ENCODE measurements around the gene TMED6. TPM values are rescaled to one million over a fixed set of nuclear protein-coding genes. Genes with fewer than 3 reads are reported as not detected.

Gene TMED6
- total RNA-seq, 2 experiments from 2014 or later: 1.2 to 1.3 TPM

- Mint-ChIP-seq H3K27ac (no peak overlapping the region), H3K9me3 (ENCODE audit: low read depth) (no peaks in the 10 kb centered on the region), H3K36me3 (ENCODE audit: low read depth) (peaks cover 42% of the 10 kb centered on the region), H3K4me1 (peaks cover 26% of the 10 kb centered on the region), H3K4me3 (peak overlapping the region; percentile 48), H3K27me3 (no peaks in the 10 kb centered on the region)
- ATAC-seq (no peak), DNase-seq (no peak)
- POLR2A ChIA-PET: no interaction called here
- intact Hi-C loops (cut with DNase I, micrococcal nuclease): no loop called here
- CTCF ChIA-PET: interaction anchor here (2.8 kb wide), 1 partner anchor 16 kb away, joined by 21 read pairs; the partner anchor contains the start of gene PDF
Measured at GRCh38 chr16:69313469-69313868, 38.1 kb downstream of the TMED6 start.

- intact Hi-C loops (cut with DNase I, micrococcal nuclease): loop anchor here (1.0 to 2.0 kb wide), 12 partner anchors 19 to 772 kb away; partner anchors contain the start of genes PDF (in 2 of the 2), CHTF8 (in 1 of the 2), COG8 (in 1 of the 2) and CYB5B (in 1 of the 2)
- no peaks in the 10 kb centered on the region for H3K27me3 Mint-ChIP-seq
- DNase-seq (peak; percentile 64), ATAC-seq (peak; percentile 43)
- ChIA-PET POLR2A (interaction anchor here (1.0 kb wide), 2 partner anchors 18 to 27 kb away, joined by 3 read pairs; no protein-coding TSS in a partner anchor), CTCF (interaction anchor here (0.6 to 2.8 kb wide), 6 partner anchors 12 to 577 kb away, joined by 3 to 21 read pairs (median 4); partner anchors contain the start of gene PDF)
- H3K27ac Mint-ChIP-seq: peak overlapping the region; percentile 97
- peak overlapping the region; percentile 100 for H3K4me3 Mint-ChIP-seq
- H3K36me3 Mint-ChIP-seq (ENCODE audit: low read depth): peaks cover 34% of the 10 kb centered on the region
- no peaks in the 10 kb centered on the region for H3K9me3 Mint-ChIP-seq (ENCODE audit: low read depth)
- H3K4me1 Mint-ChIP-seq: peaks cover 26% of the 10 kb centered on the region
Measured at GRCh38 chr16:69311533-69312387, 39.8 kb downstream of the TMED6 start.

- peak within 1 kb of the TSS; percentile 97 for H3K27ac Mint-ChIP-seq
- ChIA-PET CTCF (interaction anchor here (0.5 to 1.3 kb wide), 5 partner anchors 9 to 614 kb away, joined by 3 to 5 read pairs (median 3); no protein-coding TSS in a partner anchor), POLR2A (no interaction called here)
- DNase-seq: peak; percentile 98
- no peaks in the 10 kb centered on the region for H3K9me3 Mint-ChIP-seq (ENCODE audit: low read depth)
- H3K36me3 Mint-ChIP-seq (ENCODE audit: low read depth): peaks cover 26% of the 10 kb centered on the region
- peaks cover 26% of the 10 kb centered on the region for H3K4me1 Mint-ChIP-seq
- no peaks in the 10 kb centered on the region for H3K27me3 Mint-ChIP-seq
- peak; percentile 97 for ATAC-seq
- intact Hi-C loops (cut with DNase I, micrococcal nuclease): loop anchor here (1.0 to 2.0 kb wide), 12 partner anchors 19 to 772 kb away; partner anchors contain the start of genes PDF (in 2 of the 2), CHTF8 (in 1 of the 2), COG8 (in 1 of the 2) and CYB5B (in 1 of the 2)
- peak within 1 kb of the TSS; percentile 100 for H3K4me3 Mint-ChIP-seq
Measured at GRCh38 chr16:69310653-69311532, 40.7 kb downstream of the TMED6 start, which contains the start of gene VPS4A. Gene VPS4A, plus strand, starts transcription at chr16:69311350. Its CDS starts 162 bp downstream, at chr16:69311512.

- ATAC-seq (no peak), DNase-seq (no peak)
- H3K27ac Mint-ChIP-seq: no peak overlapping the region
- no peaks in the 10 kb centered on the region for H3K9me3 Mint-ChIP-seq (ENCODE audit: low read depth)
- ChIA-PET POLR2A (no interaction called here), CTCF (interaction anchor here (1.3 kb wide), 1 partner anchor 38 kb away, joined by 3 read pairs; no protein-coding TSS in a partner anchor)
- intact Hi-C loops (cut with DNase I, micrococcal nuclease): no loop called here
- peaks cover 16% of the 10 kb centered on the region for H3K36me3 Mint-ChIP-seq (ENCODE audit: low read depth)
- H3K27me3 Mint-ChIP-seq: no peaks in the 10 kb centered on the region
- no peak overlapping the region for H3K4me3 Mint-ChIP-seq
- H3K4me1 Mint-ChIP-seq: peaks cover 23% of the 10 kb centered on the region
Measured at GRCh38 chr16:69309316-69309715, 42.3 kb downstream of the TMED6 start.

GRCh38 chr16:69307856-69308255, 43.7 kb downstream of the TMED6 start:
- Mint-ChIP-seq H3K36me3 (ENCODE audit: low read depth) (peaks cover 8% of the 10 kb centered on the region), H3K9me3 (ENCODE audit: low read depth) (no peaks in the 10 kb centered on the region), H3K27me3 (no peaks in the 10 kb centered on the region), H3K4me3 (no peak overlapping the region), H3K27ac (no peak overlapping the region), H3K4me1 (peaks cover 14% of the 10 kb centered on the region)
- POLR2A ChIA-PET: no interaction called here
- CTCF ChIA-PET: interaction anchor here (1.1 kb wide), 1 partner anchor 28 kb away, joined by 3 read pairs; no protein-coding TSS in a partner anchor
- intact Hi-C loops (cut with DNase I, micrococcal nuclease): no loop called here
- ATAC-seq (no peak), DNase-seq (no peak)

GRCh38 chr16:69307091-69307490, 44.5 kb downstream of the TMED6 start:
- intact Hi-C loops (cut with DNase I, micrococcal nuclease): no loop called here
- DNase-seq (no peak), ATAC-seq (no peak)
- no peak overlapping the region for H3K4me3 Mint-ChIP-seq
- H3K27ac Mint-ChIP-seq: no peak overlapping the region
- peaks cover 11% of the 10 kb centered on the region for H3K4me1 Mint-ChIP-seq
- POLR2A ChIA-PET: interaction anchor here (0.6 kb wide), 1 partner anchor 1223 kb away, joined by 5 read pairs; no protein-coding TSS in a partner anchor
- H3K36me3 Mint-ChIP-seq (ENCODE audit: low read depth): peaks cover 6% of the 10 kb centered on the region
- H3K27me3 Mint-ChIP-seq: no peaks in the 10 kb centered on the region
- no peaks in the 10 kb centered on the region for H3K9me3 Mint-ChIP-seq (ENCODE audit: low read depth)
- CTCF ChIA-PET: no interaction called here

GRCh38 chr16:69306031-69306430, 45.6 kb downstream of the TMED6 start:
- Mint-ChIP-seq H3K9me3 (ENCODE audit: low read depth) (no peaks in the 10 kb centered on the region), H3K4me1 (peaks cover 7% of the 10 kb centered on the region), H3K36me3 (ENCODE audit: low read depth) (peaks cover 2% of the 10 kb centered on the region), H3K27ac (no peak overlapping the region), H3K4me3 (no peak overlapping the region), H3K27me3 (no peaks in the 10 kb centered on the region)
- no peak for DNase-seq
- intact Hi-C loops (cut with DNase I, micrococcal nuclease): no loop called here
- CTCF ChIA-PET: no interaction called here
- POLR2A ChIA-PET: no interaction called here
- no peak for ATAC-seq

- Mint-ChIP-seq H3K27me3 (no peaks in the 10 kb centered on the region), H3K4me3 (no peak overlapping the region), H3K4me1 (no peaks in the 10 kb centered on the region), H3K36me3 (ENCODE audit: low read depth) (no peaks in the 10 kb centered on the region), H3K9me3 (ENCODE audit: low read depth) (no peaks in the 10 kb centered on the region), H3K27ac (no peak overlapping the region)
- intact Hi-C loops (cut with DNase I, micrococcal nuclease): no loop called here
- DNase-seq (no peak), ATAC-seq (no peak)
- ChIA-PET CTCF (interaction anchor here (0.5 to 1.2 kb wide), 7 partner anchors 8 to 1451 kb away, joined by 3 to 5 read pairs (median 3); no protein-coding TSS in a partner anchor), POLR2A (no interaction called here)
Measured at GRCh38 chr16:69302301-69302700, 49.3 kb downstream of the TMED6 start.

GRCh38 chr16:69301861-69302260, 49.7 kb downstream of the TMED6 start:
- no peaks in the 10 kb centered on the region for H3K9me3 Mint-ChIP-seq (ENCODE audit: low read depth)
- ChIA-PET POLR2A (interaction anchor here (0.6 kb wide), 1 partner anchor 13 kb away, joined by 3 read pairs; no protein-coding TSS in a partner anchor), CTCF (interaction anchor here (0.5 to 1.2 kb wide), 5 partner anchors 9 to 976 kb away, joined by 3 to 5 read pairs (median 3); no protein-coding TSS in a partner anchor)
- intact Hi-C loops (cut with DNase I, micrococcal nuclease): no loop called here
- H3K4me1 Mint-ChIP-seq: no peaks in the 10 kb centered on the region
- ATAC-seq (no peak), DNase-seq (no peak)
- H3K4me3 Mint-ChIP-seq: no peak overlapping the region
- no peaks in the 10 kb centered on the region for H3K27me3 Mint-ChIP-seq
- no peaks in the 10 kb centered on the region for H3K36me3 Mint-ChIP-seq (ENCODE audit: low read depth)
- H3K27ac Mint-ChIP-seq: no peak overlapping the region

- Mint-ChIP-seq H3K9me3 (ENCODE audit: low read depth) (no peaks in the 10 kb centered on the region), H3K4me1 (no peaks in the 10 kb centered on the region), H3K27ac (no peak overlapping the region), H3K4me3 (no peak overlapping the region), H3K36me3 (ENCODE audit: low read depth) (no peaks in the 10 kb centered on the region), H3K27me3 (no peaks in the 10 kb centered on the region)
- no peak for ATAC-seq
- ChIA-PET POLR2A (interaction anchor here (0.6 kb wide), 1 partner anchor 13 kb away, joined by 3 read pairs; no protein-coding TSS in a partner anchor), CTCF (interaction anchor here (0.6 to 1.6 kb wide), 7 partner anchors 13 to 976 kb away, joined by 3 to 6 read pairs (median 3); no protein-coding TSS in a partner anchor)
- intact Hi-C loops (cut with DNase I, micrococcal nuclease): no loop called here
- no peak for DNase-seq
Measured at GRCh38 chr16:69301187-69301586, 50.4 kb downstream of the TMED6 start.

- H3K4me3 Mint-ChIP-seq: no peak overlapping the region
- ChIA-PET POLR2A (no interaction called here), CTCF (no interaction called here)
- no peaks in the 10 kb centered on the region for H3K27me3 Mint-ChIP-seq
- intact Hi-C loops (cut with DNase I, micrococcal nuclease): no loop called here
- DNase-seq: no peak
- no peak overlapping the region for H3K27ac Mint-ChIP-seq
- ATAC-seq: no peak
- H3K9me3 Mint-ChIP-seq (ENCODE audit: low read depth): no peaks in the 10 kb centered on the region
- peaks cover 4% of the 10 kb centered on the region for H3K4me1 Mint-ChIP-seq
- H3K36me3 Mint-ChIP-seq (ENCODE audit: low read depth): no peaks in the 10 kb centered on the region
Measured at GRCh38 chr16:69298261-69298660, 53.3 kb downstream of the TMED6 start.

Data from activated CD4-positive, alpha-beta T cell treated with anti-CD3 and anti-CD28 coated beads for 36 hours (primary cell).